CD4-positive, alpha-beta T cell (primary cell): ENCODE measurements around the gene CD63. TPM values are rescaled to one million over a fixed set of nuclear protein-coding genes. Genes with fewer than 3 reads are reported as not detected.

Source experiments
- ATAC-seq: fragments of 200-7000 bp; cut with Tn5 transposase; one replicate; pipeline ENCODE4 v1.10.0; 2022; ENCODE audit warnings: mild to moderate bottlenecking; ENCODE audit not compliant: poor library complexity
- CTCF ChIA-PET: fragments of 350-600 bp; sonication (Branson Sonifier 250); formaldehyde crosslinking; loops from one replicate; lab custom pipeline; 2021; ENCODE audit warnings: antibody characterized with exemption, inconsistent platforms; lab: Charles Lee
- POLR2A ChIA-PET: fragments of 350-600 bp; sonication (Branson Sonifier 250); formaldehyde crosslinking; loops from one replicate; lab custom pipeline; 2021; ENCODE audit warnings: antibody characterized with exemption, inconsistent platforms; lab: Charles Lee
- DNase-seq, 14 experiments: peaks; one replicate each; pipeline ENCODE4 v3.0.0-alpha.2; 2013 to 2020; ENCODE audit warnings: mixed read lengths in 2 of 14
- H3K27ac ChIP-seq, 2 donors: one replicate each; pipeline versions ENCODE4 v1.5.1 to v1.7.0; 2013; ENCODE audit warnings: low read length in 2 of 2, low read depth in 1 of 2, mild to moderate bottlenecking in 1 of 2
- H3K27me3 ChIP-seq, 2 experiments: 1 replicate in 1 of 2; 2 replicates in 1 of 2; pipeline versions ENCODE4 v1.6.1 to v1.7.0; 2013; ENCODE audit warnings: low read length in 2 of 2, control low read depth in 1 of 2, mild to moderate bottlenecking in 1 of 2, moderate library complexity in 1 of 2; ENCODE audit not compliant: insufficient read depth in 2 of 2, control insufficient read depth in 1 of 2
- H3K36me3 ChIP-seq: one replicate; pipeline ENCODE4 v1.6.1; 2013; ENCODE audit warnings: low read length, control low read depth; ENCODE audit not compliant: insufficient read depth
- H3K4me1 ChIP-seq: one replicate; pipeline ENCODE4 v1.6.1; 2013; ENCODE audit warnings: low read length, control low read depth; ENCODE audit not compliant: insufficient read depth
- H3K4me3 ChIP-seq: one replicate; pipeline ENCODE4 v1.5.1; 2013; ENCODE audit warnings: mild to moderate bottlenecking, low read length, moderate library complexity
- H3K9me3 ChIP-seq, 2 experiments: 1 replicate in 1 of 2; 2 replicates in 1 of 2; pipeline versions ENCODE4 v1.6.1 to v1.7.0; 2013; ENCODE audit warnings: low read length in 2 of 2, mild to moderate bottlenecking in 2 of 2, control low read depth in 1 of 2, moderate library complexity in 1 of 2; ENCODE audit not compliant: control insufficient read depth in 1 of 2, insufficient read depth in 1 of 2
- H3K27ac Mint-ChIP-seq: one replicate; pipeline ENCODE4 v1.8.0; 2020; ENCODE audit warnings: mixed read lengths
- H3K27me3 Mint-ChIP-seq: one replicate; pipeline ENCODE4 v1.8.0; 2021; ENCODE audit warnings: mixed read lengths
- H3K36me3 Mint-ChIP-seq: one replicate; pipeline ENCODE4 v1.8.0; 2021; ENCODE audit warnings: low read depth, mixed read lengths
- H3K4me1 Mint-ChIP-seq: one replicate; pipeline ENCODE4 v1.8.0; 2021; ENCODE audit warnings: low read depth, mixed read lengths
- H3K4me3 Mint-ChIP-seq: one replicate; pipeline ENCODE4 v1.8.0; 2020; ENCODE audit warnings: mild to moderate bottlenecking, mixed read lengths
- H3K9me3 Mint-ChIP-seq: one replicate; pipeline ENCODE4 v1.8.0; 2020; ENCODE audit warnings: mixed read lengths
- CTCF ChIP-seq: fragments of 200-600 bp; IDR thresholded peaks from one replicate; pipeline ENCODE4 v1.8.0; 2022; ENCODE audit warnings: antibody characterized with exemption, mild to moderate bottlenecking
- intact Hi-C, 2 experiments: fragments of 100-400 bp; cut with DNase I in 1 of 2; cut with micrococcal nuclease in 1 of 2; formaldehyde crosslinking; loops; one replicate each; pipeline versions ENCODE4 v1.15.1 to v1.9.0; 2023 to 2025; cut with DNase I, micrococcal nuclease
- total RNA-seq, 174 experiments: library from RNA in 2 of 174; stranded (reverse) in 2 of 174; gene quantifications; one replicate each; pipeline ENCODE4 v1.2.3 and lab custom pipeline; 2021 to 2026

CD63 gene
- total RNA-seq, 2 experiments from 2014 or later, result 34.0 to 36.4 TPM

DNA sequence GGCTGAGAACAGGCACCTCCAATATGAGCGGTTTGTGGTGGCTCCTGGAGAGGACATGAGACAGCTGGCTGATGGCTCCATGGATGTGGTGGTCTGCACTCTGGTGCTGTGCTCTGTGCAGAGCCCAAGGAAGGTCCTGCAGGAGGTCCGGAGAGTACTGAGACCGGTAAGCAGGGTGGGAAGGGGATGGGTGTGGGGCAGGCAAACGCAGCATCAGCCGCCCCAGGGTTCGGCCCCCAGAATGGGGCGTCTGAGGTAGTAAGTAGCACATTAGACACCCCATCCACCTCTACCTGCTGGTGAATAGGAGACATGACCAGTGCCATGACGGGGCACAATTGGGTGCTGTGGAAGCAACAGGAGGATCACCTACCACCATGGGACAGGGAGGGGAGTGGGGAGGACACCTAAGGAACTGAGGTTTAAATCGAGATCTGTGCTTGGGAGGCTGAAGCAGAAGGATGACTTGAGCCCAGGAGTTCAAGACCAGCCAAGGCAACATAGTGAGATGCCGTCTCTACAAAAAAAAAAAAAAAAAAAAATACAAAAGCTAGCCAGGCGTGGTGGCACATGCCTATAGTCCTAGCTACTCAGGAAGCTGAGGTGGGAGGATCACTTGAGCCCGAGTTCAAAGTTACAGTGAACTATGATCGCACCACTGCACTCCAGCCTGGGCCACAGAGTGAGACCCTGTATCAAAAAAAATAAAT is 46.6 kb downstream of the CD63 start:
- Histone ChIP-seq H3K4me3 (no peak overlapping the region), H3K27ac (no peak overlapping the region), H3K27me3 (peaks cover 9 to 16% of the 10 kb centered on the region in 2 experiments), H3K9me3 (no peaks in the 10 kb centered on the region), H3K4me1 (peaks cover 9% of the 10 kb centered on the region), H3K36me3 (no peaks in the 10 kb centered on the region)
- Mint-ChIP-seq H3K27me3 (peaks cover 51% of the 10 kb centered on the region), H3K36me3 (no peaks in the 10 kb centered on the region), H3K9me3 (no peaks in the 10 kb centered on the region), H3K4me1 (peaks cover 17% of the 10 kb centered on the region), H3K4me3 (no peak overlapping the region), H3K27ac (no peak overlapping the region)
- DNase-seq (no peak), ATAC-seq (no peak)
- intact Hi-C loops, result no loop called here
- TF ChIP-seq CTCF, result no peak
- ChIA-PET POLR2A (no interaction called here), CTCF (no interaction called here)

- ChIA-PET POLR2A (no interaction called here), CTCF (no interaction called here)
- Mint-ChIP-seq H3K27ac (no peak overlapping the region), H3K4me3 (no peak overlapping the region), H3K4me1 (peaks cover 17% of the 10 kb centered on the region), H3K27me3 (peaks cover 54% of the 10 kb centered on the region), H3K9me3 (no peaks in the 10 kb centered on the region), H3K36me3 (no peaks in the 10 kb centered on the region)
- DNase-seq (peak in 2 of 14 experiments; percentile 4 to 17), ATAC-seq (no peak)
- no peaks in the 10 kb centered on the region for H3K36me3 ChIP-seq
- H3K4me1 ChIP-seq, result peaks cover 9% of the 10 kb centered on the region
- TF ChIP-seq CTCF, result no peak
- H3K4me3 ChIP-seq, result no peak overlapping the region
- no peak overlapping the region for H3K27ac ChIP-seq
- no peaks in the 10 kb centered on the region for H3K9me3 ChIP-seq
- intact Hi-C loops, result no loop called here
- peaks cover 9 to 16% of the 10 kb centered on the region in 2 experiments for H3K27me3 ChIP-seq
Observed at GRCh38 chr12:55681142-55682077, 47.4 kb downstream of the CD63 start.

GRCh38 chr12:55679691-55680090 is 49.1 kb downstream of the CD63 start:
- no peak overlapping the region for H3K4me3 ChIP-seq
- peaks cover 63% of the 10 kb centered on the region for H3K27me3 Mint-ChIP-seq
- H3K4me3 Mint-ChIP-seq, result no peak overlapping the region
- peaks cover 9 to 16% of the 10 kb centered on the region in 2 experiments for H3K27me3 ChIP-seq
- H3K36me3 Mint-ChIP-seq, result no peaks in the 10 kb centered on the region
- H3K4me1 ChIP-seq, result peaks cover 9% of the 10 kb centered on the region
- ChIA-PET CTCF (no interaction called here), POLR2A (no interaction called here)
- intact Hi-C loops, result no loop called here
- no peak for TF ChIP-seq CTCF
- H3K4me1 Mint-ChIP-seq, result peaks cover 17% of the 10 kb centered on the region
- no peak overlapping the region for H3K27ac ChIP-seq
- H3K9me3 Mint-ChIP-seq, result no peaks in the 10 kb centered on the region
- ATAC-seq (no peak), DNase-seq (no peak)
- no peaks in the 10 kb centered on the region for H3K36me3 ChIP-seq
- H3K9me3 ChIP-seq, result no peaks in the 10 kb centered on the region
- no peak overlapping the region for H3K27ac Mint-ChIP-seq
